HG03442 (cell line): ENCODE data around the gene ENPP4.
"Not testable (repeated sequence)": the region's sequence is repeated elsewhere in the genome, so short reads cannot be mapped to it uniquely, and the experiment has no call there.

ENCODE experiments used
- ATAC-seq: cut with Tn5 transposase; IDR thresholded peaks from one replicate; pipeline ENCODE4 v1.9.1; 2021; ENCODE audit warnings: mild to moderate bottlenecking, moderate library complexity; ENCODE audit not compliant: unreplicated experiment

Gene ENPP4

DNA sequence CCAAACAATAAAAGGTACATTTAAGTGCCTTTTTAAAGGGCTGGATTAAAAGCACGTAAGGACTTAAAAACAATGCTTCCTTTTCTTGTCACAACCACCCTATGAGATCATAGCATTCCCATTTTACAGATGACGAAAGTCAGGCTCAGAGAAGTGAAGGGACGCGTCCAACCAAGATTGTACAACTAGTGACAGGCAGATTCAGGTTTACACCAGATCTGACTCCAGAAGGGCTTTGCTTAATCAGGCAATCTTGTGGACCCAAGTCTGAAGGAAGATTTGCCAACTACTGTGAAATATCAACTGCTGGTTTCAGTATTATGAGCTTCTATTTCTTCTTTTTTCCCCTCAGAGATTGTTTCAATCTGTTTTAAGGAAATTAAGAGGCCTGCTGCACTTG lies 877 bp downstream of the ENPP4 start:
- ATAC-seq: no peak

DNA sequence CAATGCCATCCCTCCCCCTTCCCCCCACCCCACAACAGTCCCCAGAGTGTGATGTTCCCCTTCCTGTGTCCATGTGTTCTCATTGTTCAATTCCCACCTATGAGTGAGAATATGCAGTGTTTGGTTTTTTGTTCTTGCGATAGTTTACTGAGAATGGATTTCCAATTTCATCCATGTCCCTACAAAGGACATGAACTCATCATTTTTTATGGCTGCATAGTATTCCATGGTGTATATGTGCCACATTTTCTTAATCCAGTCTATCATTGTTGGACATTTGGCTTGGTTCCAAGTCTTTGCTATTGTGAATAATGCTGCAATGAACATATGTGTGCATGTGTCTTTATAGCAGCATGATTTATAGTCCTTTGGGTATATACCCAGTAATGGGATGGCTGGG lies 1.5 kb downstream of the ENPP4 start:
- ATAC-seq: not testable (repeated sequence)

DNA sequence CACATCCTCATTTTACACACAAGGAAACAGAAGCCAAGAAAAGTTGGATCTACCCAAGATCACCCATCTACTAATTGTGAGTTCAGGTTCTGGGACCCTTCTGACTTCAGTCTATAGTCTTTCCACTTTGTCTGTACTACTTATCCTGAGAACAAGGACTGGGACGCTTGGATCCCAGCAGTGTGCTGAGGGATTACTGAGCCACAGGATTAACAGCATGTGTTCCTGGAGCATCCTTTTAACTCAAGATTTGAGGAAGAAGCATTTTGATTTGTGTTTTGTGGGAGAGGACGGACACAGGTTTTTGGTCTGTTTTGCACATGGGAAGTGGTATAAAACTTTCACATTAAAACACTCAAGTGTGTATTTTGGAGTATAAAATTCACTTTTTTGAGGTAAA lies 4.4 kb downstream of the ENPP4 start:
- ATAC-seq: no peak

DNA sequence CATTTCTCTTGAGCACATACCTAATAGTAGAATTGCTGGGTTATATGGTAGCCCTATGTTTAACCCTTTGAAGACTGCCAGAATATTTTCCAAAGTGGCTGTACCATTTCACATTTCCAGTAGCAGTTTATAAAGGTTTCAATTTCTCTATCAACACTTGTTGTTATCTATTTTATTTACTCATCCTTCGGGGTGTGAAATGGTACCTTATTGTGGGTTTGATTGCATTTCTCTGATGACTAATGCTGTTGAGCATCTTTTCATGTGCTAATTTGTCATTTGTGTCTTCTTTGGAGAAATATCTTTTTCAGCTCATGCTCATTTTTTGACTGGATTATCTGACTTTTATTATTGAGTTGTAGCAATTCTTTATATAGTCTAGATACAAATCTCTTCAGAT lies 5.4 kb downstream of the ENPP4 start:
- ATAC-seq: no peak

DNA sequence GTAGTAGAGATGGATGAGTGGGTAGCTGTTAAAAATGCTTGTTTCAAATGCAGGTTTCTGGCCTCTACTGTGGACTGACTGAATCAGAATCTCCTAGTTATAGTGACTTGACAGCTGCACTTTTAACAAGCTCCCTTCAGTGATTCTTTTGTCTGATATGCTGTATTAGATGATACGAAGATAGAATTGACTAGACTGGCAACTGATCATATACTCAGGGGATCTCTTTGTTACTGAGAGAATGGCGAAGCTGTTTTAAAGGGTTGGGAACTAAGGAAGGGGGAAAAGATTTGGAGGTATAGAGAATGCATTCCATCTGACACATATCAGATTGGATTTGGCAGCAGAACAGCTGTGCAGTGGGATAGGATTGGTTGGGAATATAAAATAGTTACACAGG lies 7.0 kb downstream of the ENPP4 start:
- ATAC-seq: no peak

DNA sequence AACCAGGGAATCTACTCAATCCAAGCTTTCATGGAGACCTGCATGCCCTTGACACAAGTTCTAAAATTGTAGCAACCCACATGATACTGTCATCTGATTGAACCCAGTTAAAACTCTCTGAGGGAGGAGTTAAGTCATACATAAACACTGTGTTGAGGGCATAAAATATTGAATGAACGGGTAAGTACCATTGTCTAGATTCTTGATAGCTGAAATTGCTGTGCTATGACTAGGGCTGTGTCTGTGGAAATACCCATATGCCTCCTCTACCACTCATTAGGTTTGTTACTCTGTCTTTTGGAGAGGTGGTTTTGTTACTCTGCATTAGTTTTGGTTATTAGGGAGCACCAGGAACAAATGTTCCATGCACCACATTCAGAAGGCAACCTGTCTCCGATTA lies 7.6 kb downstream of the ENPP4 start:
- peak; percentile 63 for ATAC-seq

DNA sequence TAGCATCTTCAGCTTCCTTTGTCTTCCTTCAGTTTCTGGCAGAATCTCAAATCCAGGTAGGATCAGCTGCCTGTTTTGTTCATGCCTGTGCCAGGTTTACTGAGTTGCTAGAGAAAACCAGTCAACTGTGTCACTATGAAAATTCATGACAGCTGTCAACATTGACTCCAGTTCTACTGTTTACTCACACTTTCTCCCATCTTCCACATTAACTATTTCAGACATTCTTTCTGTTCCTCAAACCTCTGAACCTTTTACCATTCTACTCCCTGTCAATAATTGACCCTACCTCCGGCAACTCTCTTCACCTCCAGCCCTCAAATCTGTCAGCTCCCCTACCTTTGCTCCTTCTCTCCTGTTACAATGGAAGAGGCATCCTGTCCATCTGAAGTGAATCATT lies 8.5 kb downstream of the ENPP4 start:
- ATAC-seq: peak; percentile 62

DNA sequence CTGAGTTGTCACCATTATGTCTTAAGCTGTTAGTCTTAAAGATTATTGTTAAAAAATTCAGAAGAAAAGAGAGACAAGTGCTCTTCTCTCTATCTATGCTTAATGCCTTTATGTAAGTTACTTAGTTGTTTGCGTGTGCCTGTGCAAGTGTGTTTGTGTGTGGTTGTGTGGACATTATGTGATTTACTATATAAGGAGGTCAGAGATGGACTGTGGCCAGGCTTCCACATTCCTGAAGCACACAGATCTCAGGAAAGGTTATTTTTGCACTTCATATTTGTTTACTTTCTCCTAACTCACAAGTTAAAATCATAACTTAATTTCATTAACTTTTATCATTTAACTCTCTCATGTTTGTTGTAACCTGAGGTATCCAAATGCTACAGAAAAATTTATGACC lies 14.5 kb downstream of the ENPP4 start:
- ATAC-seq: no peak

DNA sequence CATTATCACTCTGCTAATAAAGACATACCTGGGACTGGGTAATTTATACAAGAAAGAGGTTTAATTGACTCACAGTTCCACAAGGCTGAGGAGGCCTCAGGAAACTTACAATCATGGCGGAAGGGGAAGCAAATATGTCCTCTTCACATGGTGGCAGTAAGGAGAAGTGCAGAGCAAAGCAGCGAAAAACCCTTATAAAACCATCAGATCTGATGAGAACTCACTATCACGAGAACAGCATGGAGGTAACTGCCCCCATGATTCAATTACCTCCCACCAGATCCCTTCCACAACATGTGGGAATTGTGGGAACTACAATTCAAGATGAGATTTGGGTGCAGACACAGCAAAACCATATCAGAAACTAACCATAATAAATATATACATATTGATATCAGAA lies 19.3 kb downstream of the ENPP4 start:
- not testable (repeated sequence) for ATAC-seq

DNA sequence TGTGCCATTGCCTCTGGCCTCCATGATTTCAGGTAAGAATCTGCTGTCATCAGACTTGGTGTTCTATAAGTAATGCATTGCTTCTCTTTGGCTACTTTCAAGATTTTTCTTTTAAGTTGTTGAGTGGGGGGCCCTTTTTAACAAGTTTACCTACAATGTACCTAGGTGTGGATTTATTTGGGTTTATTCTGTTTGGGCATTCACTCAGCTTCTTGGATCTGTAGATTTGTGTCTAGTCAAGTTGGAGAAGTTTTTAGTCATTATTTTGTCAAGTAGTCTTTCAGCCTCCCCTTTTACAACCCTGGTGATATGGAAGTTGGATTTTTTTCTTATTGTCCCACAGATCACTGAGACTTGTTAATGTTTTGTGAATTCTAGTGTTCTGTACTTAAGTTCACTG lies 26.9 kb downstream of the ENPP4 start:
- no peak for ATAC-seq

DNA sequence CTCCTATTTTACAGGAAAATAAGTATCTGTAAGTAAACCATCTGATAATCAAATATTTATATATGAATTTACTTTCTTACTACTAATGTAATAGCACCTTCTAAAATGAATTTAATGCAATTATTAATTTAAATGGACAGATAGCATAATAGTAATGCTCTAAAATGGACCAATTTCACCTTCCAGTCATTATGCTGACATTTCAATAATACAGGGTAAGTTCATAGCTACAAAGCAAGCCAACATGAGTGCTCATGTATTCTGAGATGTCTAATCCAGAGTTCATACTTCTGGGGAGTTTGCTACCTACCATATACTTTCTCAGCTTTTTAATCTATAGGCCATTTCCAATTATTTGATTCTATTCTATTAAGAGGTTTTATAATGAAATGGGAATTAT lies 29.4 kb downstream of the ENPP4 start:
- ATAC-seq: no peak

DNA sequence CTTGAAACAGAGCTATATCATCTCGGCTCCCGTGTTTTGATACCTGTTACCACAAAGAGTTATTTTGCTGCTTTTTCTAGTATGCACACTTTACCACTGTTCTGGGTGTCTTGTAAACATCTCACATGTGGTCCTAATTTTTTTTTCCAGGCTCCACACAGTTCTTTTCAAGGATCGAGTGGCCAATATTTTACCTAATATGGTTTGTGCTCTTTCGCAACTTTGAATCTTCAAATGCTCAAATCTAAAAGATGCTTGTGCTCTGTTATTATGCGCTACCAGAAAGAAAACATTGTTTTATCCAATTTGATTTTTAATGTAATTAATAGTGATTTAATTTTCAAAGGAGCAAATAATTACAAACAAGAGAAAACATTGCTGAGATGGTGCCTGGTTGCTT lies 30.3 kb downstream of the ENPP4 start:
- ATAC-seq: no peak

DNA sequence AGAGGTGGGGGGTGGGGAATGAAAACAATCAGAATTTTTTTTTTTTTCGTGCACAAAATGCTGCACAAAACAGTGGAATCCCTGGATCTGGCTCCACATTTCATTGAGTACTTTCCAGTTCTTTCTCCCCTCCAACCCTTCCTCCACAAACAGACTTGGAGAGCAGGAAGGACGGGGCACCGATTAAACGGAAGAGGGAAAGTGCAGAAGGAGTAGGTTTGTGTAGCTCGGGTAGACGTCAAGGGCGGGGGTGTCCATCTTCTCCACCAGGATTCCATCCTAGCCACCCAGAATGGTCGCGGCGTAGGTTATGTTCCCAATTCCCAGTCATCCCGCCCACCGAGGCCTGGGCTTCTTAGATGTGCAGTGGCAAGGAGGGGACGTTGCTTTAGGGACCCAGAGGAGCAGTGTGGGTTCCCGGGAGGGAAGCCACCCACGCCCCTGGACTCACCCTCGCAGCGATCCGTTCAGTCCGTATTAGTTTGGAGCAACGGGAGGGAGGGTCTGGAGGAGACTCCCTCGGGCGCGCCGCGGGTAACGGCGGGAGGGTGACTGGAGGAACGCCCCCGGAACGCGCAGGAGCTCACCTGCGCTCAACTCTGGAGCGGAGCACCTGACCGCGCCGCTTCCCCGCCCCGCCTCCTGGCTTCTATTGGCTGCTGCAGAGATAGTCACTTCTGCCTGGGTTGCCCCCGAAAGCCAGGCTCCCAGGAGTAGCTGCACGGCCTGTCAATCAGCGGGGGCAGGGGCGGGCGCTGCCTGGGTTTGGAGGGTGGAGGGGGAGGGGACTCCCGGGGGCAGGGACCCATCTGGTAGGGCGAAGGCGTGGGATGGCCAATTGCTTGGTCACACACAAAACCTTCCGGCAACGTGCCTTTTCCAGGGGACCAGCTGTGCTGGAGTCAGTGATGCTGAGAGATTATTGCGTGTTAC lies 40.8 kb downstream of the ENPP4 start, which contains the start of gene ENPP5:
Gene ENPP5 (minus strand): TSS at position 624 of the 933 bp plus-strand sequence. CDS start 2,718 bp downstream, outside the sequence.
- peak; percentile 93 for ATAC-seq

DNA sequence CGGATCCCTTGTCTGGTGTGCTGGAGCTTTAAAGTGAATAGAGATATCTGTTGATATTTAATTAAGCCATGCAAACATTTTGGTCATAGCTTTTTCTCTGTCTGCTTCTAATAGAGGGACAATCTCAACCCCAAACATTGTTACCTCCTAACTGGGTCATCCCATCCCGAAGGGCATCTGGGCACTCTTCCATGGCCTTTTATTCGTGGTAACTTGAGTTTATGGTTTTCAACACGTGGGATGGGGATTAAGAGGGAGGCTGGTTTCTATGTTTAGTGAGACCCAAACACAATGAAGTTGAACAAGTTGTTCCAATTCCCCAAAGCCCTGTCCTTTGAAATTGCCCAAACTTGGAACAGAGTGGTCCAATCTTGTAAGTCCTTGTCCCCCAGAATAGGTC lies 42.4 kb downstream of the ENPP4 start:
- no peak for ATAC-seq

DNA sequence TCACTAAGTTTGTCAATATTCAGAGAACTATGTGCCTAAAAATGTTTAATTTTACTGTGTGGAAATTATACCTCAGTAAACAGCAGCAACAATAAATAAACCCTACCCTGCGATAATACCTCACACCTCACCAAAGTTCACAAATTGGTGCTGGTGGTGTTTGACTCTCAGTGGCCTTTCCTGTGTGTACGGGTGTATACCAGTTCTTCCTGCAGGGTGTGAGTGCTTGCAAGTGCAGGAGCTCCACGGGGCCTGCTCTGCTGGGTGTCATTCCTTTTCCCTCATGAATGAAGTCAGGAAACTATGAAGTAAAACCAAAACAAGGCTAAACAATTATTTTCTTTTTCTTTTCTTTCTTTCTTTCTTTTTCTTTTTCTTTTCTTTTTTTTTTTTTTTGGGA lies 45.1 kb downstream of the ENPP4 start:
- ATAC-seq: no peak

DNA sequence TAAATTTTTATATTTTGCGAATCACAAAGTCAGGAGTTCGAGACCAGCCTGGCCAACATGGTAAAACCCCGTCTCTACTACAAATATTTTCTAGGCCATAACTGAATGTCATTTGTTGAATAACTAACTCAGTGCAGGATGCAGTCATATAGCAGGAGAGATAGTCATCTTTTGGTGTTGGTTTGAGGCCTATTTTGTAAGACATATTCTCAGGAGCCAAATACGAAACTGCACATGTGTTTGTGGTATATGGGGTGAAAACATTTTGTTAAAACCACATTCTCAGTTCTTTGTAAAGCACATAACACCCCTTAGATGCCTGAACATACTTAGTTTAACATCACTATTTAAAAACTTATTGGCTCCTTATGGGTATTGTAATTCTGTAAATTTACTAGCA lies 45.7 kb downstream of the ENPP4 start:
- ATAC-seq: peak; percentile 74

DNA sequence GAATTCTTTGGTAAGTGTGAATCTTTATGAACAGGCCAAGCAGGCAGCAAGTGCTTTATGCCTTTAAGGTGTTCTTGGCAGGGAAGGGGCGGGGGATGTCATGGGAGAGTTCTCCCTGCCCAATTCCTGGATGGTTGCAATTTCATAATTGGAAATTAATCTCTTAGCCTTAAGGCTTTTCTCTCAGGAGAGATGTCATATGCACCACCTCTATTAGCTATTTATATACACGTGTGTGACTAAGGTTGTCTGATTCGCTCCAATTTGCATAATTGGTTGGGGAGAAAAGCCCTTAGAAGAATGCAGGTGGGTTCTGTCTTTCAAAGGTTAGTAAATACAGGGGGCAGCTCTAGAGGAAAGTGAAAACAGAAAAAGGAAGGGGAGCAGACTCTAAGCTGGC lies 46.2 kb downstream of the ENPP4 start:
- ATAC-seq: no peak

DNA sequence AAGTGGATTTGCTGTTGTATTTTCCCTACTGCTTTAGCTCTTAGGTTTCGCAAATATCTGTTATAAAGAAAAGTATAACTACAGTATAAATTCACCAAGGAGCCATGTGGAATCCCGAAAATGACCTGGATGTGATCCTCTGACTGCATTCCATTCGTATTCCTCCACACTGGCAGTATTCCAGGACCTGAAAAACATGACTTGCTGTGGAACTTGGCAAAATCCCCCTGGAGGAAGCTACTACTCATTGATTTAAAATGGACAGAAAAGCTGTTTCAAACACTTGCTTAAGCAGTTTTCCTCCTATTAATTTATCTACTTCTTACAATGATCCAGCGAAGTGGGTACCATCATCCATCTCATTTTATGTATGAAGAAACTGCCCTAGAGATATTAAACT lies 54.3 kb downstream of the ENPP4 start:
- ATAC-seq: no peak

DNA sequence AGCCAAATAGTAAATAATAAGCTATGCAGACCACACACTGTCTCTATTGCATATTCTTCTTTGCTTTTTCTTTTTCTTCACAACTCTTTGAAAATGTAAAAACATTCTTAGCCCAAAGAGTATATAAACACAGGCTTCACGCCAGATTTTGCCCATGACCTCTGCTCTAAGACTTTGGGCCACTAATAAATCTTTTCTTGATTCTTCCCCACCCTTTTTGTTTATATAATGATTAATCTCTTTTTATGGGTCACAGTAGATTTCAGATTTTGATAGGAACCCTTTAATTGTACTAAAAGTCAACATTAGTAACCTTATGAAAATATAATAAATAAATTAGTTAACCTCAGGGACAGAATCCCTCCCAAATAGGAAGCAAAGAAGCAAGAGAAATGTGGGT lies 56.8 kb downstream of the ENPP4 start:
- no peak for ATAC-seq

DNA sequence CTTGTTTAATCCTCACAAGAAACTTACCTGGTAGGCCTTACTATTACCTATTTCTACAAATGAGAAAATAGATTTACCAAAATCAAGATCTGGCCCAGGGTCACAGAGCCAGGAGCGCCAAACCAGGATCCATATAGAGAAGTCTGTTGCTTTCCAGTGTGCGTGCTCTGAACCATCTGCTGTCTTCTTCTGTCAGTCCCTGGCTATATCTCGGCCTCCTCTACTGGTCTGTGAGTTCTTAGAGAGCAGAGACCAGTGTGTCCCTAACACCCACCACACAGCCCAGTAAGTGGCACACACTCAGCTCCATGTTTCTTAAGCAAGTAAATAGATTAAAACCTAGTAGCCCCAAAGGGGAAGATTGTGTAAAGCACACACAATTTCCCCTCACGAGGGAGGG lies 59.9 kb downstream of the ENPP4 start:
- ATAC-seq: no peak

DNA sequence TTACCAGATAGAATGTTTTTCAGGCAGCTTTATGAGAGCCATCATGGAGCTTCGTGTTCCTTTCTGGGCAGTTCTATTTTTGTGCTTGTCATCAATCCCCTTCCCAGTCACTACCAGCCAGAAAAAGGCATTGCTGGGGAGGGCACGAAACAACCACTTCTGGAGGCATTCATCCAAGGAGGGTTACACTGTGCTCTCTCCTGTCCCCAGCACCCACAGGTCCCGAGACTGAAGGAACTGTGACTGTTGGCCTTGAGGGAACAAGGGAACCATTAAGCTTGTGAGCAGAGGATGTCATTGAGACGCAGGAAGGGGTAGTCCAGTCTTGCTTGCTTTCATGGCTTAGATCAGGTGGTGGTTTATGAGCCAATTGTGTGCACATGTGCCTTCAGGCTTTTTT lies 61.1 kb downstream of the ENPP4 start:
- ATAC-seq: no peak

DNA sequence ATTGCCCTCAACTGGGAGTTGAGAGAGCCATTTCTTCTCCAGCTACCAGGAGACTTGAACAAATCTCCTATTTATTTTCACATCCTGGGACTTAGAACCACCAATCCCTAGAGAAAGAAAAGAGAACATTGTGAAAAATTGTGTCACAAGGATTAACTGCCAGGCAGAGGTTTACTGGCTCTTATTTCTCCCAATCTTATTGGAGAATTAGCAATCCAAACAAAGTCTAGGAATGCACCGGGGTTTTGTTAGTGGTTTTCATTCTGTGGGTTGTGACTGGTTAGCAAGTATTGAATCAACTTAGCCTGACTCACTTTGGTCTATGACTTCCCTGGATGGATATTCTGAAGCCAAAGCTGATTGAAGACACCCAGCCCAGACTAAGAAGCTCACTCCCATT lies 62.2 kb downstream of the ENPP4 start:
- no peak for ATAC-seq
